Peyer's patch (tissue), 4 donors: ENCODE measurements around the gene LILRA1.

Source experiments
- CTCF ChIP-seq, 6 experiments: fragments of 450-650 bp in 4 of 6; fragments of 200-600 bp in 2 of 6; sonication (generic) in 1 of 6; IDR thresholded peaks; one replicate each; pipeline ENCODE4 v1.5.1; 2017 to 2019; ENCODE audit warnings: antibody characterized with exemption in 6 of 6, mild to moderate bottlenecking in 3 of 6, moderate library complexity in 1 of 6
- POLR2A ChIP-seq, 2 donors: fragments of 450-650 bp; IDR thresholded peaks; one replicate each; pipeline ENCODE4 v1.5.1; 2017; ENCODE audit warnings: antibody characterized with exemption in 2 of 2, mild to moderate bottlenecking in 2 of 2, moderate library complexity in 2 of 2

- TF ChIP-seq POLR2A (IDR thresholded peaks at IDR 0.05) (no peak), CTCF (IDR thresholded peaks at IDR 0.05) (no peak)
These were observed 18.8 kb upstream of the LILRA1 start for GRCh38 chr19:54574527-54575056.
